Ovary (tissue), 9 donors: ENCODE results near the gene DMRT3. TPM values are rescaled to one million over a fixed set of nuclear protein-coding genes. Genes with fewer than 3 reads are reported as not detected.

Experiments used
- DNase-seq, 5 donors: peaks; one replicate each; pipeline ENCODE4 v3.0.0-alpha.2; 2019 to 2020
- H3K27ac ChIP-seq, 2 donors: fragments of 200-600 bp; one replicate each; pipeline versions ENCODE4 v1.5.1 to v1.8.0; 2019 to 2022
- H3K27me3 ChIP-seq: fragments of 200-600 bp; one replicate; pipeline ENCODE4 v1.8.0; 2022
- H3K36me3 ChIP-seq: fragments of 200-600 bp; sonication (generic); one replicate; pipeline ENCODE4 v1.5.1; 2019
- H3K4me1 ChIP-seq: one replicate; pipeline ENCODE4 v1.8.1; 2013; ENCODE audit warnings: mild to moderate bottlenecking, moderate library complexity; ENCODE audit not compliant: insufficient read depth
- H3K4me3 ChIP-seq: fragments of 200-600 bp; sonication (generic); one replicate; pipeline ENCODE4 v1.5.1; 2017
- H3K9me3 ChIP-seq, 2 donors: fragments of 200-600 bp in 1 of 2; sonication (generic) in 1 of 2; one replicate each; pipeline versions ENCODE4 v1.5.1 to v1.8.1; 2013 to 2019; ENCODE audit warnings: mild to moderate bottlenecking in 1 of 2, moderate library complexity in 1 of 2
- EP300 ChIP-seq: sonication (generic); formaldehyde crosslinking; IDR thresholded peaks from one replicate; pipeline ENCODE4 v1.6.1; 2017; ENCODE audit warnings: antibody characterized with exemption
- POLR2A ChIP-seq: fragments of 450-650 bp; IDR thresholded peaks from one replicate; pipeline ENCODE4 v1.6.1; 2017; ENCODE audit warnings: antibody characterized with exemption, mild to moderate bottlenecking, moderate library complexity
- WGBS, 3 donors: extraction: QIAGEN DNeasy Blood & Tissue Kit in 1 of 3; methylation state at CpG; one replicate each; pipeline versions ENCODE4 v1.1.5 to v1.1.7; 2013 to 2017; 5-methylcytosine and 5-hydroxymethylcytosine counted together
- intact Hi-C, 4 donors: fragments of 100-400 bp; cut with DNase I; formaldehyde crosslinking; loops; one replicate each; pipeline versions ENCODE4 v1.11.0 to v1.15.1; 2022 to 2023
- polyA plus RNA-seq, 2 donors: library from polyadenylated mRNA; stranded (reverse); fragments of 200-250 nt in 1 of 2; fragments of 350-450 nt in 1 of 2; fragmentation: Illumina TruSeq in 1 of 2; extraction: RNeasy Lipid Tissue Mini Kit (QIAGEN cat#74804) in 1 of 2; gene quantifications; one replicate each; pipeline ENCODE4 v1.2.3, GENCODE V29; 2013 to 2014
- total RNA-seq, 7 donors: library from RNA; depleted of rRNA in 2 of 7; stranded (reverse); fragments of >200 nt in 2 of 7; fragmentation: NEBNext Ultra II Directional in 3 of 7; extraction: Animal tissue kit (Norgen Biotek cat#: 25700) in 3 of 7; gene quantifications; one replicate each; pipeline versions ENCODE4 v1.1.0 to v1.2.4, GENCODE V29; 2016 to 2023
- TF ChIP-seq, protein P1 (sequence below), 3 donors: fragments of 450-650 bp in 2 of 3; fragments of 200-600 bp in 1 of 3; IDR thresholded peaks; one replicate each; pipeline versions ENCODE4 v1.5.1 to v1.8.0; 2016 to 2022; ENCODE audit warnings: antibody characterized with exemption in 3 of 3, mild to moderate bottlenecking in 1 of 3
- donor health status: DM: no; HTN: no; CAD: no; lungs with moderate emphysema.
- donor health status: DM: no; HTN: no; CAD: no.
- donor health status: Bipolar disorder and iron deficiency.
- donor health status: DM: yes; HTN: yes; CAD: no.
- donor health status: DM: no; HTN: no; CAD: no.
- donor health status: DM: yes; HTN: yes; CAD: no.

DMRT3 gene
- total and polyA plus RNA-seq, 9 donors = 0.17 TPM; not detected in 8

DNA sequence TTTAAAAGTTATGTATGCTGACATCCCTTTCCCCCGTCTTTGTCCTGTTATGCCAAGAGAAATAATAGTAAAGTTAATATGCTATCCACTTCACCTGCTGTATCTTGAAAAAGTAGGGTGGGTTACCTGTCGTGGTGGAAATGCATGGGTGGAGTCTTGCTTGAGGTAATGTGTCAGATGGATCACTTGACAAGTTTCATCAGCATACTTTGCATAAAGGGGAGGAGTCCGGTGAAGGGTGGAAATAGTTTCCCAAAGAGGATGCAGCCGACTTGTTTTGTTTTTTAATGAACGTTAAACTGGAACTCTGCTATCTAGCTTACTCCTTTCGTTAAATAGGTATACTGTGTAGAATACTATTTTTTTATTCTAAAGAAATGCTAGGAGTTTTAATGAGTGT lies 9.0 kb upstream of the DMRT3 start:
- Histone ChIP-seq H3K27me3 (peaks cover 3% of the 10 kb centered on the region), H3K4me1 (peaks cover 5% of the 10 kb centered on the region), H3K4me3 (no peak overlapping the region), H3K36me3 (no peaks in the 10 kb centered on the region), H3K9me3 (peaks cover 0 to under 1% of the 10 kb centered on the region in 2 donors), H3K27ac (no peak overlapping the region)
- no peak for DNase-seq
- no peak for TF ChIP-seq POLR2A
- no peak for TF ChIP-seq EP300
- TF ChIP-seq, protein P1, sequence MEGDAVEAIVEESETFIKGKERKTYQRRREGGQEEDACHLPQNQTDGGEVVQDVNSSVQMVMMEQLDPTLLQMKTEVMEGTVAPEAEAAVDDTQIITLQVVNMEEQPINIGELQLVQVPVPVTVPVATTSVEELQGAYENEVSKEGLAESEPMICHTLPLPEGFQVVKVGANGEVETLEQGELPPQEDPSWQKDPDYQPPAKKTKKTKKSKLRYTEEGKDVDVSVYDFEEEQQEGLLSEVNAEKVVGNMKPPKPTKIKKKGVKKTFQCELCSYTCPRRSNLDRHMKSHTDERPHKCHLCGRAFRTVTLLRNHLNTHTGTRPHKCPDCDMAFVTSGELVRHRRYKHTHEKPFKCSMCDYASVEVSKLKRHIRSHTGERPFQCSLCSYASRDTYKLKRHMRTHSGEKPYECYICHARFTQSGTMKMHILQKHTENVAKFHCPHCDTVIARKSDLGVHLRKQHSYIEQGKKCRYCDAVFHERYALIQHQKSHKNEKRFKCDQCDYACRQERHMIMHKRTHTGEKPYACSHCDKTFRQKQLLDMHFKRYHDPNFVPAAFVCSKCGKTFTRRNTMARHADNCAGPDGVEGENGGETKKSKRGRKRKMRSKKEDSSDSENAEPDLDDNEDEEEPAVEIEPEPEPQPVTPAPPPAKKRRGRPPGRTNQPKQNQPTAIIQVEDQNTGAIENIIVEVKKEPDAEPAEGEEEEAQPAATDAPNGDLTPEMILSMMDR (IDR thresholded peaks at IDR 0.05) = no peak
- intact Hi-C loops = loop anchor here in 1 of 4 donors (10.0 kb wide), 1 partner anchor 63 kb away; no protein-coding TSS in a partner anchor
- WGBS, 3 donors = 30 to 36% (median 32%) methylated on average over 6 of the region's 6 CpGs

DNA sequence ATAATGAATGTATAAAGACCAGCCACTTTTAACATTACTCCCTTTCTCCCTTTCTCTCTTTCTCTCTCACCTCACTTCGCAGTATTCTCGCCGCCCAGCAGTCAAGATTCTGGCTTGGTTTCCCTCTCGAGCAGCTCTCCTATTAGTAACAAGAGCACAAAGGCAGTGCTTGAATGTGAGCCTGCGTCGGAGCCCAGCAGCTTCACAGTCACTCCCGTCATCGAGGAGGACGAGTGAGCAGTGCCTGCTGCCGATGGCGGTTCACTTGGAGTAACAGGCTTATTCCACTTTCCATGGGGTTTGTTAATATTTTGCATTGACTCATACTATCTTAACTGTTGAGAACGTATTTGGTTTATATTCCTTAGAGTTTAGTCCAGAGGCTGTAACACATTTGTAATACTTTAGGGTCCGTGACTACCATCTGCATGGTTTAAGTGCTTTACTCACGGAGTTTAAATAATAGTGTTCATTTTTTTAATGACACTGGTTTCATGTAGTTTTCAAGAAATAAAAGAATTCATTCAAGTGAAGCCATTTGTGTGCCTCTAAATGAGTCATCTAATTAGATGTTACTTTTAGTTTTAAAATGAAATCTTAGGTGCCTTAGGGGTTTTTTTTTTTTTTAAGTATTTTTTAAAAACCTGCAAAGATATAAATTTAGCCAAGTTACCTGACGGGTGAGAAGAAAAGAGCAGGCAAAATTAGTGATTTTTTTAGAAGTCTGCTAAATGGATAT lies 8.4 kb upstream of the DMRT3 start:
- TF ChIP-seq, protein P1 (IDR thresholded peaks at IDR 0.05) = no peak
- TF ChIP-seq EP300 = no peak
- no peak for TF ChIP-seq POLR2A
- WGBS, 3 donors = 23 to 27% (median 26%) methylated on average over 14 to 15 of the region's 15 CpGs

DNA sequence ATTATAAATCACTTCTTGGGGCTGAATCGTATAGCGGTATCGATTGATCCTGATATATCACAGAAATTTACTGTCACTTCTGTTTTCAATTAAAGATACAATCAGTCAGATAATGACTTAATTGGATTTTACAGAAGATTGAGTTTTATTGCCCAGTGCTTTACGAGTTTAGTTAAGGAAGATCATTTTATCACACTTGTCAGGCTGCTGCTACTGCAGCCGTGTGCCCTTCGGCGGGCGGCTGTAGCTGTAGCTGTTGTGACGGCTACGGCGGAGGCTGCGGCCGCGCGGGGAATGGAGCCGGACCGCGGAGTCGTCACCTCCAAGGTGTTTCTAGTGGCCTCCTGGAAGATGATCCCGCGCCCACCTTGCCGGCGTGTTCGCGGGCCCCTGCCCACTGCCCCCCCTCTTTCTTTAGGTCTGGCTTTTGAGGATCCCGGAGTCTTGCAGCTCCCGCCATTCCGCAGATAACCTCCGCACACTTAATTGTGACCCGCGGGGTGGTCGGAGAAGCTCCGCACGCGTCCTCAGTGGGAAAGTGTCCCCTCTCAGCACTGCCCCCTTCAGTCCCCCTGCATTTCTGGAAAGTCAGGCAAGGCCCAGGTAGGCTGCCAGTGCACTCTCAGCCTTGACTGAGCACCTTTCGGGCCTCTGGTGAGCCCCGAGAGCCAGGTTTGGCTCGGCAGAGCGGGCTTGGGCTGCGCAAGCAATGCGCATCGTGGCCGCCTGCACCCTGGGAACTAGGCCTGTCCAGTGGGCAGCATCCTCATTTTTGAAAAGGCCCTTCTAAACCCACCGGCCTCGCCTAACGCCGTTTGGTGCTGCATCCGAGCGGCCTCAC lies 6.9 kb upstream of the DMRT3 start:
- TF ChIP-seq EP300 = no peak
- DNase-seq = no peak
- 11 to 15% (median 15%) methylated on average over 48 to 49 of the region's 49 CpGs for WGBS, 3 donors
- H3K9me3 ChIP-seq = peaks cover 0 to 5% of the 10 kb centered on the region in 2 donors
- H3K4me3 ChIP-seq = no peak overlapping the region
- H3K27ac ChIP-seq = no peak overlapping the region
- no peaks in the 10 kb centered on the region for H3K36me3 ChIP-seq
- peaks cover 3% of the 10 kb centered on the region for H3K27me3 ChIP-seq
- intact Hi-C loops = loop anchor here in 1 of 4 donors (10.0 kb wide), 1 partner anchor 65 kb away; no protein-coding TSS in a partner anchor
- peaks cover 7% of the 10 kb centered on the region for H3K4me1 ChIP-seq

More for the DNA sequence above, 8.4 kb upstream of the DMRT3 start:
- intact Hi-C loops = loop anchor here in 1 of 4 donors (10.0 kb wide), 1 partner anchor 63 kb away; no protein-coding TSS in a partner anchor
- Histone ChIP-seq H3K27ac (no peak overlapping the region), H3K4me3 (no peak overlapping the region), H3K9me3 (peaks cover 0 to 5% of the 10 kb centered on the region in 2 donors), H3K27me3 (peaks cover 3% of the 10 kb centered on the region), H3K4me1 (peaks cover 7% of the 10 kb centered on the region), H3K36me3 (no peaks in the 10 kb centered on the region)
- DNase-seq = no peak

DNA sequence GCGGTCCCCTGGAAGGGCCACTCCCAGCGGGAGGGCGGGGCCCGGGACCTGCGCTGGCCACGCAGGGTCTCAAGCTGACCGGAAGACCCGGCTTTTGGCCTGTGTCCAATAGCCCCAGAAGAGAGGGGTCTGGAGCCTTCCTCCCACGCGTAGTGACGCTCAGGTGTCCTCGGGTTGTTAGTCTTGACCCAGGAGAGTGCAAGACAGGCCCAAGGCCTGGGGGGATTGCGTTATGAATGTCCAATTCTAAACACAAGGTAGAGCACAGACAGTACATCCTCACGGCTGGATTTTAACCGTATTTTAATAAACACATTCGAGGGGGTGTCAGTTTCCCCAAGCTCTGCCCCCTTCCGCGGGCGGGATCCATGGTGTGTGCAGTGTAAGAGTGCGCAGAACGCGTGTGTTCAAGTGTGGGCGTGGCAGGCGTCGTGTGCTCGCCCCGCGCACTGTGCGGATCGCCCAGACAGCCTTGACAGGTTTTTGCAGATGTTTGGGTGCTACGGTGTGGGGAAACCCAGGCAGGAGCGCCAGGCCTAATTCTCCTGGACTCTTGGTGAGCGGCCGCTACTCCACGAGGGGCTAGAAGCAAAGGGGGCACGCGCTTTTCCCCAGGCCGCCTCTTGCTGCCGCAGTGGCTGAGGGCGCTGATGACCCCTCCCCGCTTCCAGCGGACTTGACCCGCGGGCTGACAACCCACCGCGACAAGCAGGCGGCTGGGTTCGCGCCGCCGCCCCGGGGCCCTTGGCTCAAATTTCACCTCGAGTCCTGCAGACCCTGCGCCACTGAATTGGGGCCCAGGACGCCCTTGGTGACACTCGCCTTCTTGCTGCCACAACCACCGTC lies 6.1 kb upstream of the DMRT3 start:
- Histone ChIP-seq H3K9me3 (peaks cover 0 to 5% of the 10 kb centered on the region in 2 donors), H3K4me1 (peaks cover 7% of the 10 kb centered on the region), H3K36me3 (no peaks in the 10 kb centered on the region), H3K27me3 (peaks cover 3% of the 10 kb centered on the region), H3K4me3 (no peak overlapping the region), H3K27ac (no peak overlapping the region)
- intact Hi-C loops = no loop called here
- no peak for DNase-seq
- no peak for TF ChIP-seq POLR2A
- WGBS, 3 donors = 8 to 12% (median 9%) methylated on average over 52 to 57 of the region's 57 CpGs
